HG03521 (cell line): ENCODE measurements around the gene SLC24A3.

Experiments
- ATAC-seq: cut with Tn5 transposase; IDR thresholded peaks from one replicate; pipeline ENCODE4 v1.9.1; 2021; ENCODE audit warnings: mild to moderate bottlenecking, moderate library complexity; ENCODE audit not compliant: unreplicated experiment

The SLC24A3 gene

GRCh38 chr20:19336631-19337030, 124.2 kb downstream of the SLC24A3 start:
- no peak for ATAC-seq

- no peak for ATAC-seq
These were observed 125.9 kb downstream of the SLC24A3 start for GRCh38 chr20:19338380-19338779.

- no peak for ATAC-seq
These were observed 126.5 kb downstream of the SLC24A3 start for GRCh38 chr20:19338960-19339359.

GRCh38 chr20:19341348-19342053, 129.1 kb downstream of the SLC24A3 start:
- no peak for ATAC-seq

GRCh38 chr20:19344341-19344740, 131.9 kb downstream of the SLC24A3 start:
- ATAC-seq = no peak

GRCh38 chr20:19347943-19348456, 135.6 kb downstream of the SLC24A3 start:
- ATAC-seq = no peak

- no peak for ATAC-seq
These were observed 136.1 kb downstream of the SLC24A3 start for GRCh38 chr20:19348582-19348981.

- no peak for ATAC-seq
These were observed 137.4 kb downstream of the SLC24A3 start for GRCh38 chr20:19349879-19350278.

GRCh38 chr20:19351542-19351941, 139.1 kb downstream of the SLC24A3 start:
- ATAC-seq = no peak

GRCh38 chr20:19354950-19355349, 142.5 kb downstream of the SLC24A3 start:
- no peak for ATAC-seq

- ATAC-seq = no peak
These were observed 149.3 kb downstream of the SLC24A3 start for GRCh38 chr20:19361790-19362189.

GRCh38 chr20:19363476-19363875, 151.0 kb downstream of the SLC24A3 start:
- ATAC-seq = no peak

- no peak for ATAC-seq
These were observed 155.1 kb downstream of the SLC24A3 start for GRCh38 chr20:19367591-19367990.

GRCh38 chr20:19368351-19368750, 155.9 kb downstream of the SLC24A3 start:
- ATAC-seq = no peak

GRCh38 chr20:19370076-19371075, 157.9 kb downstream of the SLC24A3 start:
- ATAC-seq = no peak

- no peak for ATAC-seq
These were observed 158.7 kb downstream of the SLC24A3 start for GRCh38 chr20:19371112-19371511.

- ATAC-seq = no peak
These were observed 161.8 kb downstream of the SLC24A3 start for GRCh38 chr20:19374216-19374615.

GRCh38 chr20:19375395-19375794, 163.0 kb downstream of the SLC24A3 start:
- ATAC-seq = no peak

- no peak for ATAC-seq
These were observed 163.4 kb downstream of the SLC24A3 start for GRCh38 chr20:19375801-19376200.

- ATAC-seq = no peak
These were observed 164.2 kb downstream of the SLC24A3 start for GRCh38 chr20:19376451-19377229.

- no peak for ATAC-seq
These were observed 165.6 kb downstream of the SLC24A3 start for GRCh38 chr20:19378058-19378457.
